Neural cell (in vitro differentiated cells): ENCODE results near the gene FHIT. TPM values are rescaled to one million over a fixed set of nuclear protein-coding genes. Genes with fewer than 3 reads are reported as not detected.

ENCODE experiments used
- H2AFZ ChIP-seq: fragments of 200-600, 300-800 bp; sonication (generic), shearing (Covaris generic); 2 replicates; pipeline ENCODE4 v1.6.0; 2014; ENCODE audit warnings: low read depth, mild to moderate bottlenecking, antibody characterized with exemption, low read length, moderate library complexity
- H3F3A ChIP-seq: fragments of 200-600 bp; shearing (Covaris generic); 2 replicates; pipeline ENCODE4 v1.6.1; 2016; ENCODE audit warnings: mild to moderate bottlenecking, moderate library complexity, mixed read lengths, antibody characterized with exemption, low read length; ENCODE audit not compliant: insufficient read depth, poor library complexity, severe bottlenecking
- H3K27ac ChIP-seq: fragments of 200-600, 300-800 bp; sonication (generic), shearing (Covaris generic); 2 replicates; pipeline ENCODE4 v1.5.1; 2014; ENCODE audit warnings: mild to moderate bottlenecking, low read length, moderate library complexity
- H3K27me3 ChIP-seq: fragments of 300-800, 200-600 bp; sonication (generic), shearing (Covaris generic); 2 replicates; pipeline ENCODE4 v1.6.0; 2014; ENCODE audit warnings: mild to moderate bottlenecking, low read depth, low read length, moderate library complexity; ENCODE audit not compliant: insufficient read depth
- H3K36me3 ChIP-seq: fragments of 300-800, 200-600 bp; sonication (generic), shearing (Covaris generic); 2 replicates; pipeline ENCODE4 v1.5.1; 2014; ENCODE audit warnings: mild to moderate bottlenecking, antibody characterized with exemption, low read length, moderate library complexity; ENCODE audit not compliant: insufficient read depth
- H3K4me2 ChIP-seq: fragments of 300-800, 200-600 bp; sonication (generic), shearing (Covaris generic); 2 replicates; pipeline ENCODE4 v1.6.0; 2014; ENCODE audit warnings: mild to moderate bottlenecking, low read length
- H3K4me3 ChIP-seq: fragments of 300-800, 200-600 bp; sonication (generic), shearing (Covaris generic); 2 replicates; pipeline ENCODE4 v1.5.1; 2014; ENCODE audit warnings: mild to moderate bottlenecking, low read length, moderate library complexity
- H3K79me2 ChIP-seq: fragments of 200-600 bp; shearing (Covaris generic); replicated peaks from 2 replicates; pipeline ENCODE4 v1.6.0; 2014; ENCODE audit warnings: mild to moderate bottlenecking, low read length, moderate library complexity; ENCODE audit not compliant: insufficient read depth
- H3K9ac ChIP-seq: fragments of 300-800, 200-600 bp; sonication (generic), shearing (Covaris generic); 2 replicates; pipeline ENCODE4 v1.6.1; 2016; ENCODE audit warnings: mild to moderate bottlenecking, low read length, mixed read lengths
- H3K9me2 ChIP-seq: fragments of 200-600 bp; shearing (Covaris generic); 2 replicates; pipeline ENCODE4 v1.6.1; 2016; ENCODE audit warnings: mild to moderate bottlenecking, low read length, mixed read lengths; ENCODE audit not compliant: insufficient read depth
- H3K9me3 ChIP-seq: fragments of 200-600, 300-800 bp; sonication (generic), shearing (Covaris generic); 2 replicates; pipeline ENCODE4 v1.6.1; 2016; ENCODE audit warnings: mild to moderate bottlenecking, mixed run types, low read length, moderate library complexity, mixed read lengths
- H4K20me1 ChIP-seq: fragments of 200-600 bp; shearing (Covaris generic); 2 replicates; pipeline ENCODE4 v1.6.1; 2016; ENCODE audit warnings: mild to moderate bottlenecking, mixed run types; ENCODE audit not compliant: insufficient read depth
- CTCF ChIP-seq: fragments of 450-650 bp; IDR thresholded peaks from 2 replicates; pipeline ENCODE4 v1.5.1; 2014; ENCODE audit warnings: antibody characterized with exemption, mild to moderate bottlenecking, moderate library complexity; ENCODE audit not compliant: poor library complexity, severe bottlenecking
- EP300 ChIP-seq: fragments of 450-650 bp; conservative IDR thresholded peaks from 2 replicates; pipeline ENCODE4 v1.6.1; 2014; ENCODE audit warnings: antibody characterized with exemption, mild to moderate bottlenecking, moderate library complexity; ENCODE audit not compliant: poor library complexity, severe bottlenecking
- EZH2 ChIP-seq: fragments of 200-600, 300-800 bp; shearing (Covaris generic), sonication (generic); IDR thresholded peaks from 2 replicates; pipeline ENCODE4 v1.6.1; 2014; ENCODE audit warnings: antibody characterized with exemption, low read length, borderline replicate concordance, mild to moderate bottlenecking; ENCODE audit not compliant: insufficient read depth, poor library complexity, severe bottlenecking
- MXI1 ChIP-seq: fragments of 450-650 bp; conservative IDR thresholded peaks from 2 replicates; pipeline ENCODE4 v1.6.1; 2014; ENCODE audit warnings: antibody characterized with exemption, mild to moderate bottlenecking; ENCODE audit not compliant: poor library complexity, severe bottlenecking
- POLR2AphosphoS5 ChIP-seq: IDR thresholded peaks from 2 replicates; pipeline ENCODE4 v1.6.1; 2012
- RAD21 ChIP-seq: fragments of 450-650 bp; conservative IDR thresholded peaks from 2 replicates; pipeline ENCODE4 v1.6.1; 2014; ENCODE audit warnings: antibody characterized with exemption, mild to moderate bottlenecking, moderate library complexity
- REST ChIP-seq: IDR thresholded peaks from 2 replicates; pipeline ENCODE4 v1.6.1; 2012; ENCODE audit warnings: borderline replicate concordance
- SMC3 ChIP-seq: fragments of 450-650 bp; conservative IDR thresholded peaks from 2 replicates; pipeline ENCODE4 v1.6.1; 2014; ENCODE audit warnings: antibody characterized with exemption, mild to moderate bottlenecking, moderate library complexity; ENCODE audit not compliant: poor library complexity
- TAF1 ChIP-seq: IDR thresholded peaks from 2 replicates; pipeline ENCODE4 v1.6.1; 2012; ENCODE audit warnings: low read depth
- polyA plus RNA-seq: library from polyadenylated mRNA; depleted of rRNA; stranded (reverse); fragments of >200 nt; gene quantifications from 2 replicates; pipeline ENCODE4 v1.2.3, GENCODE V29; 2014

Gene FHIT
- polyA plus RNA-seq, 1 donor from 2014 or later: not detected

GRCh38 chr3:60393946-60394345 is 857.3 kb downstream of the FHIT start:
- no peaks in the 10 kb centered on the region for H4K20me1 ChIP-seq
- no peaks in the 10 kb centered on the region for H3K79me2 ChIP-seq
- H3K9ac ChIP-seq: no peak overlapping the region
- H3K9me3 ChIP-seq: no peaks in the 10 kb centered on the region
- TF ChIP-seq TAF1 (no peak), SMC3 (no peak), MXI1 (no peak), RAD21 (no peak), CTCF (no peak), POLR2AphosphoS5 (no peak), EP300 (no peak)
- no peaks in the 10 kb centered on the region for H3K9me2 ChIP-seq
- H3K27me3 ChIP-seq: no peaks in the 10 kb centered on the region
- no peak overlapping the region for H3K4me2 ChIP-seq
- no peak overlapping the region for H3K27ac ChIP-seq
- no peaks in the 10 kb centered on the region for H3K36me3 ChIP-seq
- no peak overlapping the region for H2AFZ ChIP-seq
- no peak overlapping the region for H3K4me3 ChIP-seq
- no peaks in the 10 kb centered on the region for H3F3A ChIP-seq

- Histone ChIP-seq H3K9me2 (no peaks in the 10 kb centered on the region), H3K9me3 (no peaks in the 10 kb centered on the region), H3K79me2 (no peaks in the 10 kb centered on the region), H4K20me1 (no peaks in the 10 kb centered on the region), H2AFZ (no peak overlapping the region), H3K9ac (no peak overlapping the region), H3K36me3 (no peaks in the 10 kb centered on the region), H3K4me3 (no peak overlapping the region), H3F3A (no peaks in the 10 kb centered on the region), H3K27ac (no peak overlapping the region), H3K4me2 (no peak overlapping the region), H3K27me3 (no peaks in the 10 kb centered on the region)
- TF ChIP-seq EP300 (no peak), MXI1 (no peak), REST (no peak), TAF1 (no peak), SMC3 (no peak), RAD21 (no peak), POLR2AphosphoS5 (no peak), EZH2 (no peak), CTCF (no peak)
These were observed 858.8 kb downstream of the FHIT start for GRCh38 chr3:60392501-60392900.
